Measurements from ENCODE around the gene HSPA2. TPM values are rescaled to one million over a fixed set of nuclear protein-coding genes. Genes with fewer than 3 reads are reported as not detected.

The HSPA2 gene
- total RNA-seq, 2 experiments from 2014 or later, result 2.2 to 2.4 TPM

DNA sequence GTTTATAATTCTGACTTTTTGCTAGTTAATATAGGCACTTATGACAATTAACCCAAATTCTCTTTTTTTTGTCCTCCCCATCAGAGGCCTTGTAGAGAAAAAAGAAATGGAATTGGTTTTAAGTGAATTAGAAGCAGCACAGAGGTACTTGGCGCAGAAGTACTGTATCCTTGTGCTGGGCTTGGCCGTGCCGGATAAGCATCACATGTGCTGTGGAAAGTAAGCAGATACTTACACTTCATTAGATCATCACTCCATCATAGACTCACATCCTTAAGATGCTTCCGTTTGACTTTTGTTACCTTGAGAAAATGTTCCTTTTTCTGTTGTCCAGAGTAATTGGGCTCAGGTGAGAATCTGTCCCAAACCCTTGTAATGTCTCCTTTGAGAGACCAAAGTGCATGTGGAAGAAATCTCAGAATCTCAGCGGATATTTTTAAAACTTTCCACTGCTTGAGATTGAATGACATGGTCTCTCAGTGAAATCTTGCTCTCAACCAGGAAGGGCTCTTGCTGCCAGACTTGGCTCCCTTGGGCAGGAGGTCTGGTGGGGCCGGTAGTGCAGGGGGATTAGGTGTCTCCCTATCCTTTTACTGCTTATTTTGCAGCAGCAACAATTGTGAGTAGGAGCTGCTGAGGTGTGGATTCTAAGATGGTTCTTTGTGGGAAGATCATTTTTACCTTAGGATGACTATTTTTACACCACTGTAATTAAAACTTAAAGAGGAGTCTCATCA, 34.0 kb downstream of the HSPA2 start:
- Mint-ChIP-seq H3K4me3 (no peak overlapping the region), H3K27me3 (no peaks in the 10 kb centered on the region), H3K4me1 (peaks cover 3% of the 10 kb centered on the region), H3K9me3 (no peaks in the 10 kb centered on the region), H3K36me3 (ENCODE audit: low read depth) (no peaks in the 10 kb centered on the region), H3K27ac (no peak overlapping the region)
- ChIA-PET POLR2A (no interaction called here), CTCF (interaction anchor here (0.8 kb wide), 1 partner anchor 16 kb away, joined by 3 read pairs; no protein-coding TSS in a partner anchor)
- no peak for DNase-seq

DNA sequence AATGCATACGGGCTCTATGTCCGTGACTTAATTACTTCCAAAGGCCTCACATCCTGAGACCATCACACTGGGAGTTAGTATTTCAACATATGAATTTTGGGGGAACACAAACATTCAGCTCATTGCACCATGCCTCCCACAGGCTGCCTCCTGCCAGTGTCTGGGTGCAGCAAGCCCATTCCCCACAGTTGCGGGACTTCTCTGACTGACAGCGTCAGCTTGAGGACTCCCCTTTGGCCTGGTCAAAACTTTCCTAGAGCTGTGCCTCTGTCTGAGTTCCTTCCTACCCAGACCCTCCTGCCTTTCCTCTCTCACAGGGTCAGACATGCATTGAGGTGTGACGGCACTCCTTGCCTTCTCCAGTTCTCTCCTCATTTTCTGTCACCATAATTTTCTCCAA, 36.7 kb downstream of the HSPA2 start:
- no peak overlapping the region for H3K4me3 Mint-ChIP-seq
- POLR2A ChIA-PET, result no interaction called here
- H3K36me3 Mint-ChIP-seq (ENCODE audit: low read depth), result no peaks in the 10 kb centered on the region
- no peaks in the 10 kb centered on the region for H3K9me3 Mint-ChIP-seq
- DNase-seq, result no peak
- CTCF ChIA-PET, result no interaction called here
- H3K27ac Mint-ChIP-seq, result no peak overlapping the region
- H3K4me1 Mint-ChIP-seq, result peaks cover 3% of the 10 kb centered on the region
- H3K27me3 Mint-ChIP-seq, result no peaks in the 10 kb centered on the region

DNA sequence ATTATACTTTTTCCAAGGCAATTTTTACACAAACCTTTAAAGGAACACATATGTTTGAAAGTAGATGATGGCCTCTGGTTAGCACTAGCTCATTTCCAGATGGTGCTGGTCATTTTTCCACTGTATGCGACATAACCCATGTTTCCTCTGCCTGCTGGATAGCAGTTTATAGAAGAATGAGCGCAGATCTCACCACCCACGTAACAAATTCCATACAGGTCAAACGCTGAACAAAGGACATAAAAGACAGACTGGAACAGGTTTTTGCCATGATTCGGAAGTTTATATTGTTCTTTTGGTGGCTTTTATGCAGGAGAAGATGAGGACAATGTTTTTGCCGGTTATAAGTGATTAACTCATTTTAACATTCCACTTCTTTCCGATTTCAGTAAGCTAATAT, 39.9 kb downstream of the HSPA2 start:
- H3K36me3 Mint-ChIP-seq (ENCODE audit: low read depth), result no peaks in the 10 kb centered on the region
- H3K27ac Mint-ChIP-seq, result no peak overlapping the region
- H3K4me1 Mint-ChIP-seq, result no peaks in the 10 kb centered on the region
- no peaks in the 10 kb centered on the region for H3K27me3 Mint-ChIP-seq
- H3K9me3 Mint-ChIP-seq, result no peaks in the 10 kb centered on the region
- ChIA-PET POLR2A (no interaction called here), CTCF (interaction anchor here (0.6 to 1.2 kb wide), 2 partner anchors 9 to 31 kb away, joined by 3 read pairs; no protein-coding TSS in a partner anchor)
- no peak for DNase-seq
- no peak overlapping the region for H3K4me3 Mint-ChIP-seq

DNA sequence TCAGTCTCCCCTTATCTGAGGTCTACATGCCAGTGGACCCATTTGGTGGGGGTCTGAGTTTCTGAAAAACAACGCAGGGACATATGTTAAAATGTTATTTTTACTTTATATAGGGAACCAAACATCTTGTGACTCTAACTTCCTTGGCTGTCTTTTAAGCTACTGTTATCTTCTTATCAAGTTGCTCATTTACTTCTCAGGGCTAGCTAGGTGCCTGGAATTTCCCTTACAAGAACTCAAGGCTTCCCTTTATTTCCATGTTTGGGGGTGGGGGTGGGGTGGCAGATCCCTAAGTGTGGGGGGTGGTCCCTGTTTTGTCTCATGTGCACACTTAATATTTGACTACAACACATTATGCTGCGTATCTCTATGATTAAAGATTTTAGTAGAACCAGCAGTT, 40.8 kb downstream of the HSPA2 start:
- no peak overlapping the region for H3K27ac Mint-ChIP-seq
- no peak overlapping the region for H3K4me3 Mint-ChIP-seq
- H3K36me3 Mint-ChIP-seq (ENCODE audit: low read depth), result no peaks in the 10 kb centered on the region
- H3K27me3 Mint-ChIP-seq, result no peaks in the 10 kb centered on the region
- no peaks in the 10 kb centered on the region for H3K4me1 Mint-ChIP-seq
- no peak for DNase-seq
- no peaks in the 10 kb centered on the region for H3K9me3 Mint-ChIP-seq
- ChIA-PET POLR2A (no interaction called here), CTCF (interaction anchor here (0.6 kb wide), 1 partner anchor 8 kb away, joined by 3 read pairs; no protein-coding TSS in a partner anchor)

DNA sequence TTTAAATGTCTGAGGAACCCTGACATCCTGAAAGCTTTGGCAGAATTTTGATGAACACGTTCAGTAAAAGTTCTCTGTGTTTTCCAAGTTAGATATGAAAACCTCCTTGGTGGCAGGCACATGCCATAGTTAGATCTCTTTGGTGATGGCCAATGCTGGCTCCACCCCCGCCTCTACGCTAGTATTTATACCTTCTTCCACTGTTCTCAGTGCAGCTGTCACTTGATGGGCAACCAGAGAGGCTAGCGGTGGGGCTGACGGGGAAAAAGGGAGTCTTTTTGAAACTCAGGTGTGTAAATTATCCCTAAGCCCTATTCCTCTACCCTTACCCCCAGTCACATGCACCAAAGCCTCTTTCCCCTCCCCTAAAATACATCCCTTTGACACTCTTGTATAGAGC, 41.3 kb downstream of the HSPA2 start:
- H3K36me3 Mint-ChIP-seq (ENCODE audit: low read depth), result no peaks in the 10 kb centered on the region
- no peak overlapping the region for H3K4me3 Mint-ChIP-seq
- POLR2A ChIA-PET, result no interaction called here
- no peak for DNase-seq
- H3K27me3 Mint-ChIP-seq, result no peaks in the 10 kb centered on the region
- CTCF ChIA-PET, result interaction anchor here (0.6 kb wide), 1 partner anchor 7 kb away, joined by 3 read pairs; no protein-coding TSS in a partner anchor
- H3K9me3 Mint-ChIP-seq, result no peaks in the 10 kb centered on the region
- H3K4me1 Mint-ChIP-seq, result no peaks in the 10 kb centered on the region
- H3K27ac Mint-ChIP-seq, result no peak overlapping the region

DNA sequence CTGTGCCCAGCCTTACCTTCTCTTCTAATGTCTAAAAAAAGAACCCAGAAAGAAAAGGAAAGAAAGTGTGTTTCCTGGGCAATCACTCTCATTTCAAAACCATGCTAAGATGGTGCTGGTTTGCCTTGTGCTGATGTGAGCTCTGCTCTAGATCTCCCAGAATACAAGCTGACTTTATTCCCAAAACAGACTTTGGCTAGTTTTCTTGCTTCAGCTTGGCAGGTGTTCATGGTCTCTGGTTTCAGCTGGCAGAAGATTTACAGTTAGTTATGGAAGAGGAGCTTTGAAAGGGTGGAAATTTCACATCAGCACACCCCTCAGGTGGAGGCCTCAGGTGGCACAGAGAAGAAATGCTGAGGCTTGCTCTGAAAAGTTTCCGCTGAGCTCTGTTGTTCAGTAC, 43.6 kb downstream of the HSPA2 start:
- DNase-seq, result no peak
- CTCF ChIA-PET, result no interaction called here
- Mint-ChIP-seq H3K4me3 (no peak overlapping the region), H3K9me3 (no peaks in the 10 kb centered on the region), H3K27ac (no peak overlapping the region), H3K27me3 (no peaks in the 10 kb centered on the region), H3K4me1 (no peaks in the 10 kb centered on the region), H3K36me3 (ENCODE audit: low read depth) (no peaks in the 10 kb centered on the region)
- POLR2A ChIA-PET, result no interaction called here

DNA sequence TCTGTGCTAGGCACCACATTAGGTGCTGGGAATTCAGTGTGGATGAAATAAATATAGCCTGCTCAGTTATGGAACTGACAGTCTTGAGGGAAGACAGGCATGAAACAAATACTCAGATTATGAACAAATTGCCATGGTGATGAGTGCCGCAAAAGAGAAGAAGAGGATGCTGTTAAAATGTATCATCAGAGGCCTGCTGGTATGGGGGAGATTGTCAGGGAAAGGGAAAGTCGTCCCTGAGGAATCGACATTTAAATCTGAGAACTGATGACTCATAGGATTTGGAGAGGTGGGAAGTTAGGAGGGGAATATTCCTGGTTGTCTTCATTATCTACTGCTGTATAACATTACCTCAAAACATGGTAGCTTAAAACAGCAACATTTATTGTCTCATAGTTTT, 51.3 kb downstream of the HSPA2 start:
- no peak for DNase-seq
- Mint-ChIP-seq H3K9me3 (no peaks in the 10 kb centered on the region), H3K4me3 (no peak overlapping the region), H3K36me3 (ENCODE audit: low read depth) (no peaks in the 10 kb centered on the region), H3K27ac (no peak overlapping the region), H3K4me1 (no peaks in the 10 kb centered on the region), H3K27me3 (peaks cover 20% of the 10 kb centered on the region)
- POLR2A ChIA-PET, result no interaction called here
- CTCF ChIA-PET, result no interaction called here

Other genes with a start within 250 kb of the HSPA2 start
- not detected for gene ESR2, start 246.4 kb upstream of the HSPA2 start, total RNA-seq
- gene MTHFD1, start 152.4 kb upstream of the HSPA2 start, total RNA-seq, result 100 to 1,000 TPM; 165 to 166 TPM
- gene AKAP5, start 75.2 kb upstream of the HSPA2 start, total RNA-seq, result under 1 TPM; 0.89 to 0.99 TPM
- gene ZBTB25, start 36.9 kb upstream of the HSPA2 start, total RNA-seq, result 10 to 100 TPM; 29.2 to 31.2 TPM
- 10 to 100 TPM; 66.7 to 71.1 TPM for gene ZBTB1, start 36.0 kb upstream of the HSPA2 start, total RNA-seq
- gene PPP1R36, start 9.2 kb downstream of the HSPA2 start, total RNA-seq, result under 1 TPM in 1 of 2 experiments, not detected in 1; 0.50 TPM
- gene PLEKHG3, start 163.7 kb downstream of the HSPA2 start, total RNA-seq, result 10 to 100 TPM; 36.0 to 39.5 TPM